Middle frontal gyrus (tissue), 1 donor: ENCODE data around the gene RIMBP2.

Experiments used
- DNase-seq: peaks from one replicate; pipeline ENCODE4 v3.0.0-alpha.2; 2015; ENCODE audit warnings: low spot score; ENCODE audit errors: extremely low spot score

The RIMBP2 gene

DNA sequence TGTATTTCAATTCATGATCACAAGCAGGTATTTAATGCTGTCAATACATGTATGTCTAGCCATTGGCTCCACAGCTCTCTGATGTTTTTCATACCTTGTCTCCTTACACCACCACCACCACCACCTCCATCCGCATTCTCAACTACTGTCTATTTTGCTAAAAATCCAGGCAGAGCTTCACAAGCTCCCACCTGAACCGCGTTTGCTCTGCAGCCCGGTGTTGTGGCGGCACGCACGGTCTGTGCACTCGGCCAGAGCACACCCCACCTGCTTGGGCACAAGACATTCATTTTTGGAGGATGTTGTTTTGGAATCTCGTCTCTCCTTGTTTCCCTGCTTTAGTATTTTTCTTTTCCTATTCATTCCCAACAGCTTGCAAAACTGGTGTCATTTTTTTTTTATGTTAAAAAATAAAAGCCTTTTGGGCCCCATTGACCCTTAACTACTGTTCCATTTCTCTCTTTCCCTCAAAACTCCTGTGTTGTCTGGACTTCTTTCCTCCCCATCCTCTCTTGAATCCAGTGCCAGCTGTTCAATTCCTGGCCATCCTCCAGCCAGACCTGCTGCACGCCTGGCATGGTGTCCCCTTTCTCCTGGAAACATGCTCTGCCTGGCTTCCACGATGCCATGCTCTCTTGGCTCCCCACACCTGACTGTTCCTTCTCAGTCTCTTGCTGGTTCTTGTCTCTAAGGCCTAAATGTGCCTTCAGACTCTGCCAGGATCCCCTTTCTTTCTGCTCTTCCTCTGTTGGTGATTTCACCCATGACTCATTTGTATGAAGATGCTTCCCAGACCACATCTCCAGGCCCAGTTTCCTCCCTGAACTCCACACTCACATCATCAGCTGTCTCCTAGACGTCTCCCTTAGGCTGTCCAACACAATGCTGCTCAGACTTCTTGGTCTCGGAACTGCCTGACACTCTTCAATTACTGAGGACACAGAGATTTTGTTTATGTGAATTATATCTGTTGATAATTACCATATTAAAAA lies 340.5 kb downstream of the RIMBP2 start:
- no peak for DNase-seq

DNA sequence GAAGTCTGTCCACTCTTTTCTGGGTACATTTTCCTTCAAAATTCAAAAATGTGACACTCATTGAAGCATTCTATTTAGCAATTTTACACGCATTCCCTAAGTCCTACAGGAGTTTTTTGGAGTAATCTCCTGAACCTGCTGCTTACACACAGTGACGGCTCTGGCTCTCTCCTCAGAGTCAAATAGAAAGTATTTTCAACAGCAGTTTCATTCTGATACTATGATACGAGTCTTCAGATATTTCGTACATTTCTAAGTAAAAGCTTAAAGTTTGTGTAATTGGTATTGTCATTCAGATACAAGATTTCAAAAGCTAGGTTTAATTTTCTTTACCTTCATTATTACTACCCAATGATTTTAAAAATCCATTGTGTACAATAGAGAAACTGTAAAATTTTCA lies 342.0 kb downstream of the RIMBP2 start:
- DNase-seq: no peak

DNA sequence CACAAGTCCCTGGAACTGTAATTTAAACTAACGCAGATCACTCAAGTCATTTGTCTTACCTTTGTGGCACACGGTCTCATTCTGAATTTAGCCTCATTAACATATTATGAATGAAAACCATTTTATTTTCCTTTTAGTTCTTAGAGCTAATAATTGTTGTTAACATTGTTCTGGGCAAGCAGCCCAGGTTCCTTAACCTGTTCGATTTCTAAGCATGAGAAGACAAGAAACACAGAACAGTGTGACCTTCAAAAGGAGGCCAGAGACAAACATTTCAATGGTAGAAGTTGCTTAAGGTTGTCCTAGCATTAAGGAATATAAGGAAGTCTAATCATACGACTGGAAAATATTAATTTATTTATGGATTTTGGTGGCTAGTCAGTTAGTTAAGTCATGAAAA lies 343.2 kb downstream of the RIMBP2 start:
- DNase-seq: no peak

DNA sequence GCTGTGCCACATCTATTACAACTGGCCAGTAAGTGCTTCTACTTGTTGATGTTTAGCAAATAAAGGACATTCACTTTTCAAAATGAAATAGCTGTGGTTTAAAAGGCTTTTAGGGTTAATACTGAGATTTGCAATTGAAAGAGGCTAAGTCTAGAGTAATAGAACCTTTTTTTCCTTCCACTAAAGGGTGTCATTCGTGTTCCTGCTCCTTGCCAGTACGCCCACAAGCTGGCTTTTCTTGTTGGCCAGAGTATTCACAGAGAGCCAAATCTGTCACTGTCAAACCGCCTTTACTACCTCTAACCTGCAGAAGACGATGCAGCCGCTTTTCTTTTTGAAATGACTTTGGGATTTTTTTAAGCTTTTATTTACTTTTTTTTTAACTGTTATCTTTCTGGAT lies 344.8 kb downstream of the RIMBP2 start:
- no peak for DNase-seq

DNA sequence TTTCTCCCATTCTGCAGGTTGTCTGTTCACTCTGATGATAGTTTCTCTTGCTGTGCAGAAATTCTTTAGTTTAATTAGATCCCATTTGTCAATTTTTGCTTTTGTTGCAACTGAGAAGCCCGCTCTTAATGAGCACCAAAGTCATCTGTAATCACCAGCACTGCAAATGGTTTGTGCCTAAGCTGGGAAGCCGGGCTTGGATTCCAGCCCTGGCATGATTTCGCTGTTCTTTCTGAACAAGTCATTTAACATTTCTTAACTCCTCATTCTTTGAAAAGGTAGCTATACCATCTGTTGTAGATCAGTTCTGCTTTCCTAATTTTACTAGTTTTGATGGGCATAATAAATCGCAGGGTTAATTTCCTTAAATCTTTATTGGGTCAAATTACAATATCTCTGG lies 346.3 kb downstream of the RIMBP2 start:
- no peak for DNase-seq

DNA sequence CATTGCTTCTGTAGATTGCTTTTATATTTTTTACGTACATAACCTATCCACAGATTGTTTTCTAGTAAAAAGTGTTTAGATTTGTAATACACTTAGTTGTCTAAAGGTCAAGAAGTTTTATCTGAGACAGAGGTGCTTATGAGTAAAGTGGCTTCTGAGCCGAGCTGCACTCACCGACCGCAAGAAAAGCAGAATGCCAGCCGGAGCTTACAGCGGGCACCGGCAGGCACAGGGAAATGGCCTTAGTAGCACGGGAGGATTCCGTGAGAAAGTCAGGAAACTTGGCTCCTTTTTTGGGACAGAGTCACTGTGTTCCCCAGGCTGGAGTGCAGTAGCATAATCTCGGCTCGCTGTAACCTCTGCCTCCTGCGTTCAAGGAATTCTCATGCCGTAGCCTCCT lies 348.6 kb downstream of the RIMBP2 start:
- DNase-seq: no peak

DNA sequence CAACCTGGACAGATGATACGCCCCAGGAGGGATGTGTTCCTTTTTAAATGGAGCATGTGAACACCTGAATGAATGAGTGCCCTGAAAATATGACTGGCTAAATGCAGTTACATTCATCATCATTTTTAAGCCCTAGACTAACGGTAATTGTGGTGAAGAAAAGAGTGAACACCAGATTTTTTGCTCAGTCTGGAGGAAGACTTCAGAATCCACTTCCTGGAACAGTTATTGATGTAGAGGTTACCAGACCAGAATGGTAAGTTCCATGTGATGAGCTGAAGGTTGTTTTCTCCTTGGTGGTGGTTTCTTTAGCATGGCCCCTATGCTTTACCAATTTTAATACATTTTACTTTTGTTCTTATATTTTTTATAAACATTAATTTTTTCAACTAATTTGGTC lies 349.1 kb downstream of the RIMBP2 start:
- no peak for DNase-seq

DNA sequence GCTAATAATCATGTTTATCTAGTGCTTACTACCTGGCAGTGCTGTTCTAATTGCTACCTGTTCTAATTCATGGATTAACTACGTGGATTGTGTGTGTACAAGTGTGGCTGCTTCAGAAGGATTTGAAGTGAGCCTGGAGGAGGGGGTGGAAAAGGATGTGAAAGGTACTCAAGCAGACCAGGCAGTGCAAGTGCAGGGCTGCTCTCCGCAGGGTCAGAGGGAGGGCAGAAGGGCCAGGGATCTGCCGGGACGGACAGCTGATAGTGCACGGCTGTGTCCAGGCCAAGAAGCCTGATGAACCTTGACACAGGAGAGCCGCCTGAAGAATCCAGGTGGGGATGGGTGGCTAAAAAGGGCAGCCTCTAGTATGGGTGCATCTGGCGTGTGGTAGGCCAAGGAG lies 349.9 kb downstream of the RIMBP2 start:
- no peak for DNase-seq

DNA sequence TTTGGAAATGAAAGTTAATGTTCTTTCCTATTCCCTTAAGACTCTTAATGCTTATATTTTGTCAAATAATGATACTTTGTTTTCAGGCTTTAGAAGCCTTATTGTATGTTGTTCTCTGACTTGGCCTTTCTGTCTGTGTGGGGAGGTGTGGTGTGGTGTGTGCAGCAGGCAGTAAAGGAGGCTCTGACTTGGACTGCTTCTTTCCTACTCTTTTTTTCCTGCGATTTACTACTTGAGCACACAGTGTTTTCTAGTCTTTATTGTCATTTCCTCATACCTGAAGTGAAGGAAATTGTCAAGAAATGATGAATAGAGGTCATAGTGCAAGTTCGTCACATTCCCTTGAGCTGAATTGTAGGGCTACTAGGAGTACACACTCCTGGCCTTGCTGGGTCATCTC lies 351.5 kb downstream of the RIMBP2 start:
- no peak for DNase-seq

DNA sequence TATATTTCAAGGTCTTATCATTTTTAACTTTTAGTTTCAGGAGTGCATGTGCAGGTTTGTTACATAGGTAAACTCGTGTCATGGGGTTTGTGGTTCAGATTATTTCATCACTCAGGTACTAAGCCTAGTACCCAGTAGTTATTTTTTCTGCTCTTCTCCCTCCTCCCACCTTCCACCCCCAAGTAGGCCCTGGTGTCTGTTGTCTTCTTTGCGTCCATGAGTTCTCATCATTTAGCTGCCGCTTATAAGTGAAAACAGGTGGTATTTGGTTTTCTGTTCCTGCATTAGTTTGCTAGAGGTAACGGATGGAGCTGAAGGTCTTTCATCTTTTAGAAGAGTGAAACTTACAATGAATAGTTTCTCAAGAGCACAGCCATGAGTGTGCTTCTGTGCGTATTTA lies 354.0 kb downstream of the RIMBP2 start:
- DNase-seq: no peak

DNA sequence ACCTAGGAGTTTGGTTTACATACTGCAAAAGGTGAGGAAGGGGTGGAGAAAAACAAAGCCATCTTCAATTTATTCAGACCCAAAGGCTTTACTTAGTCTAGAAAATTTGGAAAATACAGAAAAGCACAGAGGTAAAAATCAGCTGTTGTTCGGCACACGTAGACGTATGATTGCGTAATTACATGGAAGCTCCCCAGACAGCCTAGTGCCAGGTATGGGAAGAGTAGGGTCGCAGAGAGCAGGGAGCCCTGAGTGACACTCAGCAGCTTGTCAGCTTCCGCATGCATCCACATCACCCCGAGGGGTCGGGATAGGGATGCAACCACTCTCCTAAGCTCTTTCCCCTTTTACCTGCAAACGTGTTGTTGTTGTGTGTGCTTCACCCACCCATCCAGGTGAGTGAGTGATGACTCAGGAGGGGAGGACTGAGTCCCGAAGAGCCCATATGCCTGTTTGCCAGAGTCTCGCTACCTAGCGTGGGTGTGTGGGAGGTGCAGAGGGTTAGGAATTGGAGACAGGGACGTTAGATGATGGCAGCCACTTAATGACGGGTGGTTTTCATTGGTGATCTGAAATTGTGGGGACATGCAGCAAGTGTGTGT lies 358.3 kb downstream of the RIMBP2 start:
- no peak for DNase-seq

DNA sequence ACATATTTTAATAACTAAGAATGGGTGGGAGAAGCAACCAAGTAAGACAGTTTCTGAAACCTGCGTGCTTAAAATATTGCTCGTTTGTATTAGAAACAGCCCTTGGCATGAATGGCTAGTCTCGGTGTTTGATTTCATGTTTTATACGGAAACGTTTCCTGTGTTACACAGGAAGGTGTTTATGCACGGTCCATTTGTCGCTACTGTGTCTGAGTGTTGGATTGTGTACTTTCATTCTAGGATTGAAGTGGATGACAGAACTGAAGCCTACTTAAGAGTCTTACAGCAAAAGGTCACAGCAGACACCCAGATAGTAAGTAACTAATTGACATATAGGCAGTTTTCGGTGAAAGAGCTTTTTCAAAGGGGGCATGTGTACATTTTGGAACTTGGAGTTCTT lies 358.9 kb downstream of the RIMBP2 start:
- no peak for DNase-seq

DNA sequence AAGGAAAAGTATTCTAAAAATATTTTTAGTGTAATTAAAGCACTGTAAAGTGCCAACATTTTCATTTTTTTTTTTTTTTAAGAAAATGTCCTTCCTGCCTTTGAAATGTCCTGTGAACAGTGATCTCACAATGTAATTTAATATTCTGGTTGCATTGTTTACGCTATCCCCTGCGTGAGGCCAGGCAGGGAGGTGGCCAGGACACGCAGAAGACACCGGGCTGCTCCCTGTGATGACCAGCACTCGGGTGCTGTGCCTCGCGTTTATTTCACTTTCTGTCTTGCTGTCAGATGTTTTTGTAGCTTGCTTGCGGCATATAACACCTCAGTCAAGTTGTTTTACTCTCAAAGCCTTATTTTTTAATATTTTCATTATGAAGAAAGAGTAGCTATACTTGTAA lies 359.9 kb downstream of the RIMBP2 start:
- DNase-seq: no peak

DNA sequence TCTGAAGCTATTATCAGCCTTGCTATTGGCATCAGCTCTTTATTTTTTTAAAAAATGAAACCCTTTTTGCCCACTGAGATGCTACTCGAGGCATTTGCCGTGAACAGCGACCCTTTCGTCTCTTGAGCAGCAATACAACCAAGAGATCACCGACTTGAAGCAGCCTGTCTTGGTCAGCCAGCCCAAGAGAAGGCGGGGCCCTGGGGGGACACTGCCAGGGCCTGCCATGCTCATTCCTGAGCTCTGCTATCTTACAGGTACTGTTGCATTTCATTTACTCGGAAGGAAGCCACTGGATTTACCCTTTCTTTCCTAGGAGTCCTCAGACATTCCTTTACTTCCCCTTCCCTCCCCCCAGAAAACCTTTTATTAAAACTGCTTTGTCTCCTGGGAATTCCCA lies 361.7 kb downstream of the RIMBP2 start:
- no peak for DNase-seq

DNA sequence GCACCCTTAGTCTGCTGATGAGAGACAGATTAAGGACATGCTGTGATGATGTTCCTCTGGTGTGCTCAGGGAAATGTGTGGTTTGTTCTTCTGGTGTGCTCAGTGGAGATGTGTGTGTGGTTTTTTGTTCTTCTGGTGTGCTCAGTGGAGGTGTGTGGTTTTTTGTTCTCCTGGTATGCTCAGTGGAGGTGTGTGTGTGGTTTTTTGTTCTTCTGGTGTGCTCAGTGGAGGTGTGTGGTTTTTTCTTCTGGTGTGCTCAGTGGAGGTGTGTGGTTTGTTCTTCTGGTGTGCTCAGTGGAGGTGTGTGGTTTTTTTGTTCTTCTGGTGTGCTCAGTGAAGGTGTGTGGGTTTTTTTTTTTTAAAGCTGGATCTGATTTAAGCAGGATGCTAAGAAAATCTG lies 363.0 kb downstream of the RIMBP2 start:
- DNase-seq: no peak

DNA sequence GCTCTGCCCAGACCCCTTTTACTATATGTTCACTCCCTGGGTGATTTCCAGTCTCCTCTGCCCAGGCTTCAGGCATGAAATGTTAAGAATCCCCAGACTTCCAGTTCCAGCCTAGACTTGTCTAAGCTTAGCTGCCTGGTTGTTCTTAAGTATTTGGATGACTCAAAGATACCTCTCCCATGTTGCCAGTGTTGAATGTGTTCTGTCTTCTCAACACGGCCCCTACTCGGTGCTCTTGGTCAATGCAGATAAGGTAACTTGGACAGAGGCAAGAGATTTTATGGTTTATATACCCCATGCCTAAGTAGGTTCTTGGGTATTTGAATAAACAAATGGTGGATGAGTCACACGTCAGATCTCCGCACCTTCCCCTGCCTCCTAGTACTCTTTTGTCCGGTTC lies 364.8 kb downstream of the RIMBP2 start:
- DNase-seq: no peak

DNA sequence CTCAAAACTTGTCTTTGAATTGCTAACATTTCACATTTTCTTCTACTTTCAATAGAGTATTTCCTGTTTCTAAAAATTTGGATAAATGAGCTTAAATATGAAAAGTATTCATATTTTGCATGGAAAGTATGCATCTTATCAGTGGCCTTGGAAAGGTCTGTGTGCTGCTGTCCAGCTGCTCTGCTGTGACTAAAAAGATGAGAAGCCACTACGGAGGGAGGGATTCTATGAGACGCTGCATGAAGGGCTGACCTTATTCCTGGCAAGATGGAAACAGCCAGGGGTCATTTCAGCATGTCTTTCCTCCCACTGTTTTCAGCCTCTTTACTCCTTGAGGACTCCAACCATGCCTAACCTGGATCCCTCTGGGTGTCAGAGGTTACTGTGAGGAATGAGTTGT lies 365.4 kb downstream of the RIMBP2 start:
- no peak for DNase-seq

DNA sequence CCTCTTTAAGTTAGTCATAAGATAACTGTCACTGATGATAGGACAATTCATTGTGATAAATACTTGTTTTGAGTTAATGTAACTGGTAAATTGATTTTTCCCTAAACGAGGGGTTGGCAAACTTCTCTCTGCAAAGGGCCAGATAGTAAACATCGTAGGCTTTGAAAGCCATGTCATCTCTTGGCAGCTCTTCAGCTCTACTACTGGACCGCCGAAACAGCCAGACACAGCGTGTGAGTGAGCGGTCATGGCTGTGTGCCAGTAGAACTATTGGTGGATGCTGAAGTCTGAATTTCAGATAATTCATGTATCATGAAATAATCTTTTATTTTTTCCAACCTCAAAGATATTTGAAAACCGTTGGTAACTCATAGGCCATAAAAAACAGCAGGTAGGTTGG lies 368.5 kb downstream of the RIMBP2 start:
- DNase-seq: no peak
